Placental pericyte (primary cell): ENCODE results near the gene MGAM2. TPM values are rescaled to one million over a fixed set of nuclear protein-coding genes. Genes with fewer than 3 reads are reported as not detected.

ENCODE experiments used
- total RNA-seq: library from RNA; depleted of rRNA; stranded (reverse); fragments of >200 nt; gene quantifications from 2 replicates; pipeline ENCODE4 v1.2.3, GENCODE V29; 2012

Gene MGAM2
- total RNA-seq, result not detected in 2 replicates

DNA sequence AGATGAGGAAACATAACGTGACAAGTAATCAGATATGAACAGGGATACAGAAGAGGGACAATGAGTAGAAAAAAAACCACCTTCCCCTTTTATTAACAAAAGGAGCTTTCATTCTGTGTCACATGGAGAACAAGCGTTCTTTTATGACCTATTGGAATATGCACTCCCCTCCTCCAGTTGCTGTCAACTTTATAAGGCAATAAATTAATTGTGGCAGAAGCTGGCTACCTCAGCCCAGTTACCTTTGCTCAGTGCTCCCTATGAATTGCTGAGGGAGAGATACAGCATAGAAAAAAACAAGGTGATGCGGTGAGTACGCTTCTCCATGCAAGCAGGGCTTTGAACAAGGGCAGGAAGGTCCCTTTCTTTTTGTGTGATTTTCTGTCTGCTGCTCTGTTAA lies at the start of gene MGAM2:
Gene MGAM2, plus strand, starts transcription at position 220 of the 400 bp plus-strand sequence. CDS start 5,156 bp downstream, outside the sequence.

DNA sequence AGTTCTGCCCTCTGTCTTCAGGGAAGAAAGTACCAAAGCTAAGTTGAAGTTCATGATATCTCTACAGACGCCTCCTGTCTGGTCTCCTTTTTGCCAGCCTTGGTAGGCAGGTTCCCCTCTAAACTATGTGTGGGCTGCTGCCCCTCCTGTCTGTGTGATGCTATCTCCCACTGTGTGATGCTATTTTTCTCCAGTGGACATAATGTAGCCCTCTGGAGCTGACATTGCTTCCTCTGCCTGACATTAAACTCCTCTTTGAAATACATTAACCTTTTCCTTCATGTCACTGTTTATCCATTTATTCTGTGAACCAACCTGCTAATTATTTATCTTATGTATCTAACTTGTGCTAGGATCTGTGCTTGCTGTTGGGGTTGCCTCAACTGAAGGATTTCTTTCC lies 146.4 kb downstream of the MGAM2 start, which contains the start of gene PRSS58:
Gene PRSS58, minus strand, starts transcription at position 101 of the 400 bp plus-strand sequence. CDS start 351 bp downstream, outside the sequence.

Other genes with a start within 250 kb of the MGAM2 start
- gene OR9A4, start 195.3 kb upstream of the MGAM2 start, total RNA-seq, result not detected in 2 replicates
- not detected in 2 replicates for gene CLEC5A, start 164.7 kb upstream of the MGAM2 start, total RNA-seq
- not detected in 2 replicates for gene TAS2R38, start 137.9 kb upstream of the MGAM2 start, total RNA-seq
- under 0.01 TPM in 1 of 2 replicates, not detected in the other for gene MGAM, start 115.8 kb upstream of the MGAM2 start, total RNA-seq
- gene PRSS58, start 146.3 kb downstream of the MGAM2 start, total RNA-seq, result not detected in 2 replicates